Calu3 (cell line): ENCODE measurements around the gene MIOS. TPM values are rescaled to one million over a fixed set of nuclear protein-coding genes. Genes with fewer than 3 reads are reported as not detected.

Experiments used
- BruUV-seq: library from RNA; stranded (reverse); fragments of 400-500 nt; replicated peaks from 2 replicates; lab custom pipeline; 2021; lab: Mats Ljungman, UMichigan
- CTCF ChIA-PET: fragments of 300-600 bp; sonication (Branson Sonifier 250); formaldehyde crosslinking; loops from one replicate; lab custom pipeline; 2022; ENCODE audit warnings: antibody characterized with exemption; lab: Charles Lee
- DNase-seq: peaks from one replicate; pipeline ENCODE4 v3.0.0; 2022
- H3K27ac Mint-ChIP-seq: one replicate; pipeline ENCODE4 v1.8.0; 2022; ENCODE audit warnings: mixed read lengths; ENCODE audit not compliant: unreplicated experiment
- H3K27me3 Mint-ChIP-seq: one replicate; pipeline ENCODE4 v1.8.0; 2022; ENCODE audit warnings: mixed read lengths; ENCODE audit not compliant: unreplicated experiment
- H3K36me3 Mint-ChIP-seq: one replicate; pipeline ENCODE4 v1.8.0; 2022; ENCODE audit warnings: mild to moderate bottlenecking, moderate library complexity, mixed read lengths; ENCODE audit not compliant: insufficient read depth, unreplicated experiment
- H3K4me1 Mint-ChIP-seq: one replicate; pipeline ENCODE4 v1.8.0; 2022; ENCODE audit warnings: mild to moderate bottlenecking, low read depth, mixed read lengths; ENCODE audit not compliant: unreplicated experiment
- H3K4me3 Mint-ChIP-seq: one replicate; pipeline ENCODE4 v1.8.0; 2022; ENCODE audit warnings: mild to moderate bottlenecking, low read depth, moderate library complexity, mixed read lengths; ENCODE audit not compliant: unreplicated experiment
- H3K9me3 Mint-ChIP-seq: one replicate; pipeline ENCODE4 v1.8.0; 2022; ENCODE audit warnings: low read depth, mixed read lengths; ENCODE audit not compliant: unreplicated experiment
- intact Hi-C: fragments of 100-400 bp; cut with micrococcal nuclease; formaldehyde crosslinking; loops from one replicate; pipeline ENCODE4 v1.10.0; 2022; ENCODE audit not compliant: unreplicated experiment
- total RNA-seq: library from RNA; stranded (reverse); gene quantifications from 2 replicates; pipeline ENCODE4 v1.2.3, GENCODE V29; 2022
- TF ChIP-seq, protein P1 (sequence below): fragments of 200-600 bp; IDR thresholded peaks from one replicate; pipeline ENCODE4 v1.8.0; 2022; ENCODE audit warnings: antibody characterized with exemption; ENCODE audit not compliant: unreplicated experiment

The MIOS gene
- total RNA-seq, 1 experiment from 2014 or later = 38.2 TPM

DNA sequence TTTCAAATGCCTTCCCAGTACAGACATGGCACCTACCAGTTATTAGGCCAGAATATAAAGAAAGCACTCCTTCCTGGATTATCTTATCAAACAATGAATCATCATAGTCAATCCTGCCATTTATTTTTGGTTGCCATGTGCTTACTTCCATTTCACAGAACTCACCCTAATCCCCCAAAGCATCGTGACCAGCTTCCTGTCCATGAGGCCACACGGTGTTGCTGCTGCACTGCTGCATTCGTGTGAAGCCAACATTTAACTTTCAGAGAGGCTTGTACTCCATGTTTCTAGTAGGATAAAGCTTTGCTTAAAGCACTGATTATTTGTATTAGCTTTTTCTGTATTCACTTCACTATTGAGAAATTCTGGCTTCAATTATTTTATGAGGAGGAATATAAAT is 45.4 kb upstream of the MIOS start:
- no TSS peak for BruUV-seq
- no peak overlapping the region for H3K27ac Mint-ChIP-seq
- no peak overlapping the region for H3K4me3 Mint-ChIP-seq
- no peaks in the 10 kb centered on the region for H3K9me3 Mint-ChIP-seq
- CTCF ChIA-PET = interaction anchor here (0.6 kb wide), 1 partner anchor 22 kb away, joined by 3 read pairs; no protein-coding TSS in a partner anchor
- H3K36me3 Mint-ChIP-seq = no peaks in the 10 kb centered on the region
- H3K4me1 Mint-ChIP-seq = peaks cover 46% of the 10 kb centered on the region
- TF ChIP-seq, protein P1, sequence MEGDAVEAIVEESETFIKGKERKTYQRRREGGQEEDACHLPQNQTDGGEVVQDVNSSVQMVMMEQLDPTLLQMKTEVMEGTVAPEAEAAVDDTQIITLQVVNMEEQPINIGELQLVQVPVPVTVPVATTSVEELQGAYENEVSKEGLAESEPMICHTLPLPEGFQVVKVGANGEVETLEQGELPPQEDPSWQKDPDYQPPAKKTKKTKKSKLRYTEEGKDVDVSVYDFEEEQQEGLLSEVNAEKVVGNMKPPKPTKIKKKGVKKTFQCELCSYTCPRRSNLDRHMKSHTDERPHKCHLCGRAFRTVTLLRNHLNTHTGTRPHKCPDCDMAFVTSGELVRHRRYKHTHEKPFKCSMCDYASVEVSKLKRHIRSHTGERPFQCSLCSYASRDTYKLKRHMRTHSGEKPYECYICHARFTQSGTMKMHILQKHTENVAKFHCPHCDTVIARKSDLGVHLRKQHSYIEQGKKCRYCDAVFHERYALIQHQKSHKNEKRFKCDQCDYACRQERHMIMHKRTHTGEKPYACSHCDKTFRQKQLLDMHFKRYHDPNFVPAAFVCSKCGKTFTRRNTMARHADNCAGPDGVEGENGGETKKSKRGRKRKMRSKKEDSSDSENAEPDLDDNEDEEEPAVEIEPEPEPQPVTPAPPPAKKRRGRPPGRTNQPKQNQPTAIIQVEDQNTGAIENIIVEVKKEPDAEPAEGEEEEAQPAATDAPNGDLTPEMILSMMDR = no peak
- intact Hi-C loops = no loop called here
- DNase-seq = no peak
- H3K27me3 Mint-ChIP-seq = no peaks in the 10 kb centered on the region

DNA sequence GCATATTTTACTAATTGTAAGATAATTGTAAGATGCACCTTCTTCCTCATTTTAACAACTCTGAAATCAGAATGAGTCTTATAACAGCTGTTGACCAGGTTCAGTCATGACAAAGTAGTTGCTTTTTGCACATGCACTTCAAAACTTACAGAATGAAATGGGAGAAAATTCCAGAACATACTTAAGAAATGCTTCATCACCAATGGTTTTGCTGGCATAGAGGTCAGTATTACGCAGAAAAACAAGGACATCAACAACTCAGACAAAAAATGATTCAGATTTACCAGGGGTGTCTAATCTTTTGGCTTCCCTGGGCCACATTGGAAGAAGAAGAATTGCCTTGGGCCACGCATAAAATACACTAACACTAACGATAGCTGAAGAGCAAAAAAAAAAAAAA is 44.3 kb upstream of the MIOS start:
- BruUV-seq = no TSS peak
- Mint-ChIP-seq H3K9me3 (no peaks in the 10 kb centered on the region), H3K36me3 (no peaks in the 10 kb centered on the region), H3K27ac (no peak overlapping the region), H3K4me3 (no peak overlapping the region), H3K27me3 (no peaks in the 10 kb centered on the region), H3K4me1 (peaks cover 44% of the 10 kb centered on the region)
- CTCF ChIA-PET = interaction anchor here (0.6 to 0.7 kb wide), 2 partner anchors 693 to 964 kb away, joined by 3 to 4 read pairs; no protein-coding TSS in a partner anchor
- TF ChIP-seq, protein P1 = no peak
- no peak for DNase-seq
- intact Hi-C loops = no loop called here

DNA sequence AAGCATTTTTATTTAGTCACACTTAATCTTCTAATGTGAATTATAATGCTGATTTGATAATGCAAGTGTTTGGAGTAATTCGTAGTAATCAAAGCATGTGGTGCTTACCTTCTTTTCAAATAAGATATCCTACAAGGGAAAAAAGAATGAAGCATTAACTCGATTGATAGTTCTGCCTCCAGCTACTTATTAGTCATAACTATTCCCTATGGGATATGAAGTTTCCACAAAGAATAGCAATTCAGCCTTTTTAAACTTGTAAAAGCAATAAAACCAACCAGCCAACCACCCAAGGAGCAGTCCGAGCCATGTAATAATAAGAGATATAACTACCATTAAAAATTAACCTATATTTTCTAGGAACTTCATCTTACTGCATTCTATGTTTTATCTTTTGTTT is 42.6 kb upstream of the MIOS start:
- Mint-ChIP-seq H3K27ac (no peak overlapping the region), H3K9me3 (no peaks in the 10 kb centered on the region), H3K27me3 (no peaks in the 10 kb centered on the region), H3K4me3 (no peak overlapping the region), H3K36me3 (no peaks in the 10 kb centered on the region), H3K4me1 (peaks cover 27% of the 10 kb centered on the region)
- CTCF ChIA-PET = no interaction called here
- DNase-seq = no peak
- TF ChIP-seq, protein P1 = no peak
- no TSS peak for BruUV-seq
- intact Hi-C loops = no loop called here

DNA sequence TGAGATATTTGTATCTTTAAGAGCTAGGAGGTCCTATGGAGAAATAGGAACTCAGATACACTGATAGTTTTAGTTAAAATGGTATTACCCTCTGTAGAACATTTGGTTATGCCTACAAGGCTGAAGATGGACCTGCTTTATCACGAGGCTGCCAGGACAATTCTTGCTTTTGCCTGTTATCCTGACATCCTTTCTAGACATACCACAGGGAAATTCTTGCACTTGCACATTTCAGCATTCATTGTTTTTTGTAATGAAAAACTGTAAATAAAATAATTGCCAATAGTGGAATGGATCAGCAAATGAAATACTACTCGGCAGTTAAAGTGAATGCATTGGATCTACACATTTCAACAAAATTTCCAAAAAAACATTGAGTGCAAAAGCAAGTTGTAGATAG is 40.7 kb upstream of the MIOS start:
- Mint-ChIP-seq H3K27ac (no peak overlapping the region), H3K4me1 (peaks cover 9% of the 10 kb centered on the region), H3K27me3 (no peaks in the 10 kb centered on the region), H3K9me3 (no peaks in the 10 kb centered on the region), H3K36me3 (no peaks in the 10 kb centered on the region), H3K4me3 (no peak overlapping the region)
- TF ChIP-seq, protein P1 = no peak
- no peak for DNase-seq
- CTCF ChIA-PET = interaction anchor here (0.6 to 1.0 kb wide), 2 partner anchors 91 to 203 kb away, joined by 3 read pairs; no protein-coding TSS in a partner anchor
- BruUV-seq = no TSS peak
- intact Hi-C loops = no loop called here
